GM10248 (cell line): ENCODE measurements around the gene KIF2A.

Experiments
- CTCF ChIA-PET: fragments of 300-600 bp; sonication (Branson Sonifier 250); formaldehyde crosslinking; extraction: SDS; loops from one replicate; lab custom pipeline; 2021; ENCODE audit warnings: antibody characterized with exemption; lab: Yijun Ruan, JAX
- POLR2A ChIA-PET: fragments of 350-650 bp; sonication (Branson Sonifier 250); formaldehyde crosslinking; extraction: SDS; loops from one replicate; lab custom pipeline; 2020; ENCODE audit warnings: antibody characterized with exemption; lab: Yijun Ruan, JAX
- DNase-seq: peaks from one replicate; pipeline ENCODE4 v3.0.0; 2012; ENCODE audit errors: extremely low spot score
- CTCF ChIP-seq: IDR thresholded peaks from 2 replicates; pipeline ENCODE4 v1.5.1; 2012; ENCODE audit warnings: mild to moderate bottlenecking, low read depth; ENCODE audit errors: extremely low read depth, missing control alignments, control extremely low read depth

Gene KIF2A

GRCh38 chr5:62326702-62327101 is 20.7 kb downstream of the KIF2A start:
- POLR2A ChIA-PET, result no interaction called here
- no peak for TF ChIP-seq CTCF
- no peak for DNase-seq
- CTCF ChIA-PET, result interaction anchor here (2.6 kb wide), 1 partner anchor 102 kb away, joined by 6 read pairs; no protein-coding TSS in a partner anchor

GRCh38 chr5:62327138-62328053 is 21.4 kb downstream of the KIF2A start:
- CTCF ChIA-PET, result interaction anchor here (1.6 to 2.6 kb wide), 3 partner anchors 18 to 103 kb away, joined by 4 to 8 read pairs (median 6); no protein-coding TSS in a partner anchor
- POLR2A ChIA-PET, result no interaction called here
- no peak for TF ChIP-seq CTCF
- DNase-seq, result no peak

GRCh38 chr5:62328772-62329491 is 22.9 kb downstream of the KIF2A start:
- CTCF ChIA-PET, result interaction anchor here (0.7 to 2.6 kb wide), 10 partner anchors 11 to 105 kb away, joined by 3 to 8 read pairs (median 4); no protein-coding TSS in a partner anchor
- POLR2A ChIA-PET, result no interaction called here
- TF ChIP-seq CTCF, result no peak
- no peak for DNase-seq

- no peak for TF ChIP-seq CTCF
- no peak for DNase-seq
- CTCF ChIA-PET, result interaction anchor here (0.9 to 1.9 kb wide), 2 partner anchors 16 to 24 kb away, joined by 3 to 5 read pairs; no protein-coding TSS in a partner anchor
- POLR2A ChIA-PET, result no interaction called here
Measured at GRCh38 chr5:62330302-62330701, 24.3 kb downstream of the KIF2A start.

GRCh38 chr5:62331921-62332320 is 25.9 kb downstream of the KIF2A start:
- no peak for TF ChIP-seq CTCF
- DNase-seq, result no peak
- ChIA-PET POLR2A (no interaction called here), CTCF (interaction anchor here (1.9 to 2.1 kb wide), 2 partner anchors 22 to 107 kb away, joined by 5 to 6 read pairs; no protein-coding TSS in a partner anchor)

GRCh38 chr5:62333250-62333794 is 27.3 kb downstream of the KIF2A start:
- no peak for TF ChIP-seq CTCF
- POLR2A ChIA-PET, result no interaction called here
- CTCF ChIA-PET, result interaction anchor here (1.2 to 2.7 kb wide), 3 partner anchors 17 to 27 kb away, joined by 3 to 7 read pairs (median 3); partner anchors contain the start of gene KIF2A
- DNase-seq, result no peak
